Measurements from ENCODE around the gene MYPOP.
"Not testable (repeated sequence)": the region's sequence is repeated elsewhere in the genome, so short reads cannot be mapped to it uniquely, and the experiment has no call there.

The MYPOP gene

DNA sequence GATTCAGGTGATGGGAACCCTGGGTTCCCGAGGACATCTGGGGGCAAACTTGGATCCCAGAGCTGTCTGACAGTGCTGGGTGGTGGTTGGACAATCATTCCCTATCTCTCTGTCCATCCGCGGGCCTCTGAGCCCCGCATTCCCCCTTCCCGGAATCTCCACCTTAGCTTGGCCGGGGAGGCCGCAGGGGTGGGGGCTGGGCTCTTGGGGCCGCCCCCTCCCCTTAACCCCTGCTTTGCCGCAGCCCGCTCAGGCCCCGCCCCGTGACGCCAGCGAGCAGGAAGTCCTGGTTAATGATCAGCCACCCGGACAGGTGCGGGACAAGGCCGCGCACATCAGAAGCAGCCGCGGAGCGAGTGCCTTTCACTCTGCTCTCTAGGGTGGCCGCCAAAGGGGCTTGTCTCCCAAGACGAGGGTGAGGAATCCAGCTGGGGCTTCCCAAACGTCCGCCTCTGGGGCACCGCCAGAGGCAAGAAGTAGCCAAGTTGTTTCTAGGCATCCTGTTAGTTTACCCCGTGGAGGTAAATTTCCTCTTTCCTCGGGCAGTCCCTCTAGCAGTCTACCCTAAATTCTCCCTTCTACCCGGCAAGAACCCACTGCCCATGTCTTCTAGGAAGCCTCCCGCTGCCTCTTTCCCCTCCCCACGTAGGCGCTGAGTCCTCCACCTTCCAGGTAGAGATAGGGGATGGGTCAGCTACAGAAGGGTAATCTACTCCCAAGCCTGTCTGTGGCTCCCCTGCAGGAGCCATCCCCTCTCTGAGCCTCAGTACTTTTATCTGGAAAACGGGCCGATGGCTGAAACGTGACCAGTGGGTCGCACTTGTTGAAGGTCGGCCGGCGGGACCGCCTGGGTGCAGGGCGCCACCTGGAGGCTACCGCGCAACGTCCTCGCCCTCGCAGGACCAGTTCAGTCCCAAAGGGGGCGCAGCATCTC, 19.5 kb downstream of the MYPOP start:
- peak; percentile 76 for DNase-seq

DNA sequence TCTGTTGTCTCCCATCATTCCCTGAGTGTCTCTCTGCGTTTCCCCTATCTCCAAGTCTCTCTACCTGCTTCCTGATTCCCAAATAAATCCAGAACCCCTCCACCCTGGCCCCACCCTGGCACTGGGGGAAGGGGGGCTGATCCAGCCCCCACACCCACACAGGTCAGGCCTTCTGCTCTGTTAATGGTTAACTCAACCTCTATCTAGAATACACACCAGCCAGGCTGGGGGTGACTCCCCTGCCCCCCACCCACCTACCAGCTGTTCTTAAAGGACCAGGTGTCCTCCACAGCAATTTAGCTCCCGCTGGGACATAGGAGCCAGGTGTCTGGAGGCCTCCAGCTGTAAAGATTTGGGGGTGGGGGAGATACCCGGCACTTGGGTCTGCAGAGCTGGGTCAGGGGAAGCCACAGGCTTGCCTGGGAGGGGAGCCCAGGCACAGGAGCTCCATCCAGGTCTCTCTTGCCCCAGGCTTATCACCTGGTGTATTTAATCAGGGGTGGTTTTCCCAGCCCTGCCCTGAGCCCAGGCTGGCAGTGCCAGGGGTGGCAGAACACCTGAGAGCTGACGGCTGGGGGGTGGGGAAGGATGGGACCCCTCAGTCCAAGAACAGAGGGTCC, 20.4 kb downstream of the MYPOP start:
- no peak for DNase-seq

DNA sequence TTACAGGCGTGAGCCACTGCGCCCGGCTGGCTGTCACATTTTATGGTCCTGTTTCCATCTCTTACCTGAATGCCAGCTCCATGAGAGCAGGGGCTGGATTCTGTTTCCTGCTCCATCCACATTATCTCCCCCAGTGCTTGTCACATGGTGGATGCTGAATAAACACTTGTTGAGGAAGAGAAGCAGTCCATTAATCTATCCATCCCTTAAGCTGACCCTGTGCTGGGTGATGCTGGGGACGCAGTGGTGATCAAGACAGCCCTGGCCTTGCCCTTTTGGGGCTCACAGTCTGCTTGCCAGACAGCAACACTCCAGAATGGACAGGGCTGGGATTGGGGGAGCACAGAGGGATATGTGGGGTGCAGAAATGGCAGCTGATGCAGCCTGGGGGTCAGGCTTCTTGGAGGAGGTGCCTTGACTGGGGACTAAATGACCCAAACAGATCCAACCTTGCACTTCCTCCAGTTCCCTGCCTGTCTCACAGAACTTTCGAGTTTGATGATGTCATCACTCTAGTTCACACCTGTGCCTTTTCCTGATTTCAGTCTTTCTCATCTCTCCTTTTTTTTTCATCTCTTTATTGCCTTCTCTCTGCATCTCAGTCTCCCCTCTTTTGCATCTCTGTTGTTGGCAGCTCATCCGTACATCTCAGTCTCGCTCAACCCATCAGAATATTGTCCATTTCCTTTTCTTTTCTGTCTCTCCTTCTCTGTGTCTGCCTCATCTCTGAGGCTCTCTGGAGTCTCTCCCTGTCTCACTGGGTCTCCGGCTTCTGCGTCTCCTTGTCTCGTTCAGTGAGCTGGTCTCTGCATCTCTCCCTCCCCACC, 21.1 kb downstream of the MYPOP start:
- peak; percentile 42 for DNase-seq

DNA sequence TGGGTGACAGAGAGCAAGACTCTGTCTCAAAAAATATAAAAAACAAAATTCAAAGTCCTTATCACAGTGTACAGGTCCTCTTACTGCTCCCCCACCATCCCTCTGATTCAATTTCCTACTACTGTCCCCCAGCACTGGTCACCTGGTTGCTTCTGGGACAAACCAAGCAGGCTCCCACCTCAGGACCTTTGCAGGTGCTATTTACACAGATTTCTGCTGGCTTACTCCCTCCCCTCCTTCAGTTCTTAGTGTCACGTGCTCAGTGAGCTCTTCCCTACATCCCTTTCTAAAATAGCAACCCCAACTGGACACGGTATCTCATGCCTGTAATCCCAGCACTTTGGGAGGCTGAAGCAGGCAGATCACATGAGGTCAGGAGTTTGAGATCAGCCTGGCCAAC, 22.4 kb downstream of the MYPOP start:
- no peak for DNase-seq

DNA sequence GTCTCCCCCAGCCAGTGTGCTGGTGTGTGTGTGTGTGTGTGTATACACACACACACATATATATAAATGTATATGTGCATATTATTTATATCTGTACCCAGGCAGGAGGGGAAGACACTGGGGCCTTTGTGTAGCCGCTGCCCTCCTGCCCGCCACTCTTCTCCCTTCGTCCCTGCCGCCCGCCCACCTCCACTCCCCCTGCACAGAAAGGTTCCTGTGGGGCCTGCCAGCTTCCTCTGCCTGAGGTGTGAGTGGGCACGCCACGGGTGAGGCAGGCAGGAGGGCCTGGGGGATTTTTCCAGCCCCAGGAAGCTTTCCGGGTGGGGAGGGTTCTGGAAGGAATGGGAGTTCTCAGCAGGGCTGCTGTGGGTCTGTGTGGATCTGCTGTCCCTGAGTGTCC, 23.4 kb downstream of the MYPOP start:
- DNase-seq = no peak

DNA sequence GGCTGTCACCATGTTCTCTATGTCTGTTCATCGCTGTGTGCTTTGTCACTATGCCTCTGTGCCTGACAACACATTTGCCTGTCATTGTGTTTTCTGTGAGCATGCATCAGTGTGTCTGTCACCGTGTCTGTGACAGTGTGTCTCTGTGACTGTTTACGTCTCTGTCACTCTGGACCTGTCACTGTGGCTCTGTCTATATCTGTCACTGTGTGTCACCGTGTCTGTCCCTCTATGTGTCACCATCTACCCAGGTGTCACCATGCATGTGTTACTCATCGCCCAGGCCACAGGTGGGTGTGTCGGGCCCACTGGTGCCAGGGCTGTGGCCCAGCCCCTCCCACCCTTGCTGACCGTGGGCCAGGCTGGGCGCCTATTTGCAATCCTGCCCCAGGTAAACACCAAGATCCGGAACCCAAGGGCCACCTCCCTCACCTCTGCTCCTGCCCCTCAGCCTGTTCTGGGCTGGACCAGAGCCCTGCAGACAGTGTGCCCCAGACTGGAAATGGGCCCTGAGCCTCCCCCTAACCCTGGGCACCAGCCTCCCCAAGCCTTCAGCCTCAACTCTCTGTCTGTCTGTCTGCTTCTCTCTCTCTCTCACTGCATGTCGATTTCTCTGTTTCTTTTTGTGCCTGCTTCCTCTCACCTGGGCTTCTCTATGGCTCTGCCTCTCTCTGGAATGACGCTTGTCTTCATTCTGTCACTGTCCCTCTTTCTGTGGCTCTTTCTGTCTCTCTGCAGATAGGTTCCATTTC, 24.2 kb downstream of the MYPOP start:
- DNase-seq = no peak

DNA sequence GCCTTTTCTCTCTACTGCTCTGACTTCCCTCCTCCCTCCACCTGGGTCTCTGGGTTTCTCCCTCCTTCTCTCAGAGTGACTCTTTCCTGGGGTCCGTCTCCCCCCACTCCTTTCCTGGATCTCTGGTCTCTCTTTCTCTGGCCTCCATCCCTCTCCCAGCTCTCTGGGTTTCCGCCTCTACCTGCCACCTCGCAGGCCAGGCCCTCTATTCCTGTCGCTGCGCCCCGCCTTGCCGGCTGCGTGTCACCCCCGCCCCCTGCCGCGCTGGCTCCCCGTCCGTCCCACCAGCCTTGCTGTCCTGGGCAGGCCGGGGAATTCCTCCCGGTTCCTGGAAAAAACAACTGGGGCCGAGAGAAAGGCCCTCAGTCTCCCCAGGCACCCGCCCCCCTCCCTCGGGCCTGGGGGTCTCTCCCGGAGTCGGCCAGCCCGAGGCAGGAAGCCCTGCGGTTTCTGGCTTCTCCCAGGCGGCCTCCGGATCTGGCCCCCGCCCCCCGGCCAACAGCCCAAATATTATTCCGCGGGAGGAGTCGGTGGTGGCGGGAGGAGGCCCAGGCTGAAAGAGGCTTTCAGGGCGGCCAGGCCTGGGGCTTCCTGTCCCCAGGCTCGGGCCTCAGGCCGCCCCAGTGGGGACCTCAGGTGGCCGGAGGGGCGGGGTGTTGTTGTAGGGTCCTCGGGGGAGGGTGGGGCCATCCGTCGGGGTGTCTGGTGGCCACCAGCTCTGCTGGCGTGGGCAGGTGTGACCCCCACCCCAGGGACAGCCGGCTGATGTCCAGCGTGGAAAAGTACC, 25.8 kb downstream of the MYPOP start:
- no peak for DNase-seq

DNA sequence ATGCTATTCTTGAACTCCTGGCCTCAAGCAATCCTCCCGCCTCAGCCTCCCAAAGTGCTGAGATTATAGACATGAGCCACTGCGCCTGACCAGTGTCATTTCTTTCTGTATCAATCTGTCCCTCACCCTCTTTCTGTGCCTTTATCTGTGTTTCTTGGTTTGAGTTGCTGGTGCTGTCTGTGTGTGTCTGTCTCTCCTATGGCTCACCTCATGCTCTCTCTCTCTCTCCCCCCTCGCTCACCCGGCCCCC, 26.3 kb downstream of the MYPOP start:
- no peak for DNase-seq

DNA sequence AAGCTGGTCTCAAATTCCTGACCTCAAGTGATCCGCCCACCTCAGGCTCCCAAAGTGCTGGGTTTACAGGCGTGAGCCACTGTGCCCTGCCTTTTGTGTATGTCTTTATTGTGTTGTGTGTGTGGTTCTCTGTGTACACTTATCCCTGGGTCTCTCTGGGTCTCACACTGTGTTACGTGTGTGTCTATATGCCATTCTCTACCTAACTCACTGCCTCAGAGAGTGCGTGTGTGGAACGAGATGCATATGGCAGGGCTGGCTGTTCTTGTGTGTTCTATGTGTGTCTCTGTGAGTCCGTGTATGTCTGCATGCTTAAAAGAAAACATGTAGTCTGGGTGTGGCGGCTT, 27.8 kb downstream of the MYPOP start:
- DNase-seq = no peak

DNA sequence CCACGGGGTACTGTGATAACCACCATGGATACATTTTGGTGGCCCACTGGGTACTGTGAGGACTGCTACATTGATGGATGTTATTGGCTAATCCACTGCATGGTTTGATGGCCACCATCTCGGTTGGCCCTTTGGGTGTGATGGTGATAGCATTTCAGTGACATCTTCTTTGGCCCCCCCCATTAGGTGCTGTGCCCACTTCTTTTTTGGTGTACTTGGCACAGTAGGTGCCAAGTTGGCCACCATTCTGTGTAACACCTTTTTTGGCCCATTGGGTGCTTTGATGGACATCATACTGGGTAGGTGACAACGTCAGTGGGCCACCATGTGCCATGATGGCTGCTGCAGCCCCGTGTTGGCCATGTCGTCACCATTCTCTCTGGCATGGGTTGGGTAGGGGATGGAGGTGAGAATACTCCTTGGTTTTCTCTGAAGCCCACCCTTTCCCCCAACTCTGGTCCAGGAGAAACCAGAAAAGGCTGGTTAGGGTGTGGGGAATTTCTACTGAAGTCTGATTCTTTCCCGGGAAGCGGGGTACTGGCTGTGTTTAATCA, 29.1 kb downstream of the MYPOP start:
- DNase-seq = no peak

DNA sequence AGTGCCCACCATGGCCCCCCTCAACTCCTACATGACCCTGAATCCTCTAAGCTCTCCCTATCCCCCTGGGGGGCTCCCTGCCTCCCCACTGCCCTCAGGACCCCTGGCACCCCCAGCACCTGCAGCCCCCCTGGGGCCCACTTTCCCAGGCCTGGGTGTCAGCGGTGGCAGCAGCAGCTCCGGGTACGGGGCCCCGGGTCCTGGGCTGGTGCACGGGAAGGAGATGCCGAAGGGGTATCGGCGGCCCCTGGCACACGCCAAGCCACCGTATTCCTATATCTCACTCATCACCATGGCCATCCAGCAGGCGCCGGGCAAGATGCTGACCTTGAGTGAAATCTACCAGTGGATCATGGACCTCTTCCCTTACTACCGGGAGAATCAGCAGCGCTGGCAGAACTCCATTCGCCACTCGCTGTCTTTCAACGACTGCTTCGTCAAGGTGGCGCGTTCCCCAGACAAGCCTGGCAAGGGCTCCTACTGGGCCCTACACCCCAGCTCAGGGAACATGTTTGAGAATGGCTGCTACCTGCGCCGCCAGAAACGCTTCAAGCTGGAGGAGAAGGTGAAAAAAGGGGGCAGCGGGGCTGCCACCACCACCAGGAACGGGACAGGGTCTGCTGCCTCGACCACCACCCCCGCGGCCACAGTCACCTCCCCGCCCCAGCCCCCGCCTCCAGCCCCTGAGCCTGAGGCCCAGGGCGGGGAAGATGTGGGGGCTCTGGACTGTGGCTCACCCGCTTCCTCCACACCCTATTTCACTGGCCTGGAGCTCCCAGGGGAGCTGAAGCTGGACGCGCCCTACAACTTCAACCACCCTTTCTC, 30.1 kb downstream of the MYPOP start:
- no peak for DNase-seq

DNA sequence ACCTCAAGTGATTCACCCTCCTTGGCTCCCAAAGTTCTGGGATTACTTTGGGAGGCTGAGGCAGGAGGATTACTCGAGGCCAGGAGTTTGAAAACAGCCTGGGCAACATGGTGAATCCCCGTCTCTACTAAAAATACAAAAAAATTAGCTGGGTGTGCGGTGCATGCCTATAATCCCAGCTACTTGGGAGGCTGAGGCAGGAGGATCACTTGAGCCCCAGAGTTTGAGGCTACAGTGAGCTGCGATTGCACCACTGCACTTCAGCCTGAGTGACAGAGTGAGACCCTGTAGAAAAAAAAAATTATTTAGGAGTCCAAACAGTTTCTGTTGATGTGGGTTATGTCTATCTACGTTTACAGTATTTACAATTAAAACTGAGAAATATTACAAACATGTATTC, 31.6 kb downstream of the MYPOP start:
- DNase-seq = no peak

DNA sequence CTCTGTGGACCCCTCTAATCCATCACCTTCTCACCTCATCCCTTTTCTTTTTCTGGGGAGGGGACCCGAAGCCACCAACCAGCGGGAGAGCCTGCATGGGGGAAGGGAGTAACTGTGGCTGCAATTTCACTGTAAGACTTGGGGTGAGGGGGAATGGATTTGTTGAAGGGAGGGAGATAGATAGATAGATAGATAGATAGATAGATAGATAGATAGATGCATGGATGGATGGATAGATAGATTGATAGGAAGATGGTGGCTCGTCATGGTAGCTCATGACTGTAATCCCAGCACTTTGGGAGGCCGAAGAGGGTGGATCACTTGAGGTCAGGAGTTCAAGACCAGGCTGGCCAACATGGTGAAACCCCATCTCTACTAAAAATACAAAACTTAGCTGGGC, 35.2 kb downstream of the MYPOP start:
- not testable (repeated sequence) for DNase-seq

DNA sequence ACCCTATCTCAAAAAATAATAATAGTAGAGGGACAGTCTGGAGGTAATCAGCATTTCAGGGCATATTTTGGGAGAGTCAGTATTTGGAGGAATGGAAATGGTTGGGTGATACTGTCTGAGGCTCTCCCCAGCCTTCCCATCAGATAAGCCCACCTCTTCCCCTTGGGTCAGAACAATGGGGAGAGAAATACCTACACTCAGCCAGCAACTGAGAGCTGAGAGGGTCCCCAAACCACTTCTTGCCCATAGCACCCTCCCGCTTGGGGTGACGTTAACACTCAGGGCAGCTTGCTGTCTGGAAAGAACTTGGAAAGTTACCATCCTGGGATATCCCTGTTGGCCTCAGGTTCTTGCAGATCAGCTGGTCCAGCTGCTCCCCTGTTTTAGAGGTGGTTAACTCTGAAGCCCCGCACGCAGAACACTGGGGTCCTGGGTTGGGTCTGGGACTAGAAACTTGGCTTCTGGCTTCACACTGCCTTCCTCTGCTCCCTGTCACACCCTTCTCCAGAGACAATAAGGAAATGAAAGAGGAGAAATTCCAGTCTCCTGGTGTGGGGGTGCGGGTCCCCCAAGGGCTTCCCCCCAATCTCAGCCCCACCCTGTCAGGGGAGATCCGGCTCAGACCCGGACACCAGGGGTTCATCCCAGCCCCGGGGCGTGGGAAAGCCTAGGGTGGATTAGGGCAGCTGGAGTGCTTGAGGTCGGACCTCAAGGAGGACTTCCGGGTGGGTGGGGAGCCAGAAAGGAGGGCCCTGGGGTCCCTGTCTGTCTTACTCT, 35.8 kb downstream of the MYPOP start:
- DNase-seq = no peak

DNA sequence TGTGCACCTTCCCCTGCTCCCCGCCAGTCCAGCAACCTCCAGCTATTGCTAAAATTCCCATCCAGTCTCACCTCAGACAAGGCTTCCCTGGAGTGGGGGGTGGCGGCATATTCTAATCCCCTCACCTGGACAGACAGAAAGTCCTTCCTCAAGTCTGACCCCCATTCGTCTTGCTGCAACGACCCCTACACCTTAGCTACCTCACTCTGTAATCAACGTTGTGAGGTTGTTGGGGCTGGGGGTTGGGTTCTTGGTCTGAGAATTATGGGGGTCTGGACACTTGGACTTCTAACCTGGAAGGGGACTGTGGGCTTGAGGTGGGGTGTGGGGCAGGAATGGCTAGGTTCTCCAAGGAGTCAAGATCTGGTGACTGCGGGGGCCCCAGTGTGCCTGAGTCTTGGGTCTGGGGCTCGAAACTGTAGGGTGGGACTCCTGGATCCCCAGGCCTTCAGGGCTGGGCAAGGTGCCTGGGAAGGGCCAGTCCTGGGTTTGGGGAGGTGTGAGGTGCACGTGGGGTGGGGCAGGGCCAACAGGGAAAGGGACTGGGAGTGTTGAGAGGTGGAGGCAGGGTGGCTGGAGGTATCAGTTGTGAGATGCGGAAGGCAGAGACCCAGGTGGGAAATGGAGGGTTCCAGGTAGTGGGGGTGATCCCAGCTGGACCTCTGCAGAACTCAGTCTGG, 37.0 kb downstream of the MYPOP start:
- DNase-seq = no peak

DNA sequence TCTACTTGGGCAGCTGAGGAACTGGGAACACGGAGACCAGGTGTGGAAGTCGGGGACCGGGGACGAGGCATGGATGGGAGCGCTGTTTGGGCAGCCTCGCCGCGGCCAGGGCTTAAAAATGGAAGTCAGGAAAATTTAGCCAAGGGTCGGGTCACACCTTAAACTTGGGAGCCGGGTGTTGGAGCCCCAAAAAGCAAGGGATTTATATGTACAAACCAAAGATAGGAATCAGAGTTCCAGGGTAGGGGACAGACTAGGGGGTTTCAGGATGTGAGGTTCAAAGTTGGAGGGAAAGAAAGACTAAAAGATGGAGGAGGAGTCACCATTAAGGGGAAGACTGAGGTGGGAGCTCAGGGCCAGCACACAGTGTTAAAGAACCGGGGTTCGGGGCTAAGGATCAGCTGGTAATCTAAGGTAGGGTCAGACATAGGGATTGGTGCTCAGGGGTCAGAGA, 37.8 kb downstream of the MYPOP start:
- DNase-seq = no peak

DNA sequence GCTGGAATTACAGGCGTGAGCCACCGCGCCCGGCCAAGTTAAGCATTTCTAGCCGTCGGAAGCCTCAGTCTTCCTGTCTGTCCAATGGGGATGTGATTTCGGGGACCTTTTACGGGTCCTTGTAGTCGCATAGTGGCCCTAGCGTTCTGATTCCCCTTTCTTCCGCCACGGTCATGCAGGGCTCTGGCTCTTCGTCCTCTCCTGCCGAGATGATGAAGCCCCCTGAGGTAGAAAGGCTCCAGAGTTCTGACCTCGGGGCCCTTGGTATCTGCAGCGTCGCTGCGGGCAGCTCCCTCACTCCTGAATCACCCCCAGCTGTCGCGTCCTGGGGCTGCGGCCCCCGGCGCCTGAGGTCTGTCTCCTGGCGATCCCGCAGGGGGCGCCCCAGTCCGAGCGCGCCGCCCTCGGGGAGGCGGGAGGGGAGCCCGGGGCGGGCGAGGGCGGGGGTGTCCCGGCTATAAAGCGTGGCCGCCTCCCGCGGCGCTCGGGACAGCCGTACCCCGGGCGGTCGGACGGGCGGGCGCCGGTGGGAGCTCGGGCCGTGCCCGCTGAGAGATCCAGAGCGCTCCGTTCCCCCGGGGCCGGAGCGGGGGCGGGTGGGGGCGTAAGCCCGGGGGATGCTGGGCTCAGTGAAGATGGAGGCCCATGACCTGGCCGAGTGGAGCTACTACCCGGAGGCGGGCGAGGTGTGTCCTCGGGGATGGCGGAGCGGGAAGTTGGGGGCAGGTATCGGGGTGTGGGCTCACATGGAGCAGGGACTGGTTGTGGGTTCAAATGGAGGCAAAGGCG, 38.4 kb downstream of the MYPOP start, which contains the start of gene FOXA3:
FOXA3 (plus strand) TSS at position 487 of the 789 bp plus-strand sequence; CDS start at position 618, 131 bp downstream.
- DNase-seq = peak; percentile 60

DNA sequence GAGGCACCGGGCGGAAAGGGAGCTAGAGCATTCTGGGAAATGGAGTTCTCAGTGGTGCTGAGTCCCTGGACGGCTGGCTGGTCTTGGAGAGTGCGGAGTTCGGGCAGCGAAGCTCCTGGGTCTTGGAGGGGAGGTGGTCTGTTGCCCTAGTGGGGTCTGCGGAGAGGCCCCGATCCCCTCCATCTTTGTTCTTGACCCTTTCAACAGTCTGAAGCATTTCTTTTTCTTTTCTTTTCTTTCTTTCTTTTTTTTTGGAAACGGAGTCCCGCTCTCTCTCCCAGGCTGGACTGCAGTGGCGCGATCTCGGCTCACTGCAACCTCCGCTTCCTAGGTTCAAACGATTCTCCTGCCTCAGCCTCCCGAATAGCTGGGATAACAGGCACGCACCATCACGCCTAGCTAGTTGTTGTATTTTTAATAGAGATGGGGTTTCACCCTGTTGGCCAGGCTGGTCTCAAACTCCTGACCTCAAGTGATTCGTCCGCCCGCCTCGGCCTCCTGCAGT, 39.0 kb downstream of the MYPOP start:
- no peak for DNase-seq
